Body of pancreas (tissue), 4 donors: Measurements from ENCODE around the gene MACO1. TPM values are rescaled to one million over a fixed set of nuclear protein-coding genes. Genes with fewer than 3 reads are reported as not detected.

Source experiments
- ATAC-seq: fragments of 150-250 bp; one replicate; pipeline ENCODE4 v1.9.1; 2016
- DNase-seq, 4 donors: peaks; one replicate each; pipeline ENCODE4 v3.0.0-alpha.2; 2019
- H3K27ac ChIP-seq, 4 donors: fragments of 200-600 bp; sonication (generic); 1 replicate in 3 of 4; 2 replicates in 1 of 4; pipeline versions ENCODE4 v1.5.1 to v1.6.1; 2016 to 2019; ENCODE audit warnings: mild to moderate bottlenecking in 1 of 4, mixed read lengths in 1 of 4, moderate library complexity in 1 of 4
- H3K27me3 ChIP-seq, 2 donors: fragments of 200-600 bp; sonication (generic); one replicate each; pipeline ENCODE4 v1.6.0; 2016; ENCODE audit warnings: mild to moderate bottlenecking in 1 of 2
- H3K36me3 ChIP-seq, 2 donors: fragments of 200-600 bp; sonication (generic); replicated peaks in 1 of 2; 2 replicates each; pipeline ENCODE4 v1.5.1; 2016; ENCODE audit warnings: low read depth in 2 of 2; ENCODE audit not compliant: insufficient read depth in 1 of 2
- H3K4me1 ChIP-seq: fragments of 200-600 bp; sonication (generic); one replicate; pipeline ENCODE4 v1.6.0; 2016
- H3K4me3 ChIP-seq, 2 donors: fragments of 200-600 bp; sonication (generic); 1 replicate in 1 of 2; 2 replicates in 1 of 2; pipeline ENCODE4 v1.5.1; 2016 to 2019
- H3K9me3 ChIP-seq, 3 donors: fragments of 200-600 bp; sonication (generic); 1 replicate in 2 of 3; 2 replicates in 1 of 3; pipeline ENCODE4 v1.5.1; 2016
- POLR2A ChIP-seq, 3 donors: fragments of 450-650 bp; IDR thresholded peaks; one replicate each; pipeline ENCODE4 v1.6.1; 2016; ENCODE audit warnings: antibody characterized with exemption in 3 of 3, mild to moderate bottlenecking in 2 of 3
- WGBS, 2 donors: methylation state at CpG; one replicate each; pipeline ENCODE4 v1.1.5; 2017; 5-methylcytosine and 5-hydroxymethylcytosine counted together
- intact Hi-C: fragments of 100-400 bp; cut with DNase I; formaldehyde crosslinking; loops from one replicate; pipeline ENCODE4 v1.15.1; 2023
- total RNA-seq, 2 donors: library from RNA; depleted of rRNA; stranded (reverse); fragments of >200 nt; gene quantifications; one replicate each; pipeline ENCODE4 v1.1.0, GENCODE V29; 2016
- TF ChIP-seq, protein P1 (sequence below), 7 experiments: fragments of 450-650 bp in 4 of 7; fragments of 200-600 bp in 3 of 7; sonication (generic) in 3 of 7; IDR thresholded peaks; one replicate each; pipeline ENCODE4 v1.5.1; 2016 to 2019; ENCODE audit warnings: antibody characterized with exemption in 7 of 7

Gene MACO1
- total RNA-seq, 2 donors from 2014 or later = 21.3 to 23.4 TPM

DNA sequence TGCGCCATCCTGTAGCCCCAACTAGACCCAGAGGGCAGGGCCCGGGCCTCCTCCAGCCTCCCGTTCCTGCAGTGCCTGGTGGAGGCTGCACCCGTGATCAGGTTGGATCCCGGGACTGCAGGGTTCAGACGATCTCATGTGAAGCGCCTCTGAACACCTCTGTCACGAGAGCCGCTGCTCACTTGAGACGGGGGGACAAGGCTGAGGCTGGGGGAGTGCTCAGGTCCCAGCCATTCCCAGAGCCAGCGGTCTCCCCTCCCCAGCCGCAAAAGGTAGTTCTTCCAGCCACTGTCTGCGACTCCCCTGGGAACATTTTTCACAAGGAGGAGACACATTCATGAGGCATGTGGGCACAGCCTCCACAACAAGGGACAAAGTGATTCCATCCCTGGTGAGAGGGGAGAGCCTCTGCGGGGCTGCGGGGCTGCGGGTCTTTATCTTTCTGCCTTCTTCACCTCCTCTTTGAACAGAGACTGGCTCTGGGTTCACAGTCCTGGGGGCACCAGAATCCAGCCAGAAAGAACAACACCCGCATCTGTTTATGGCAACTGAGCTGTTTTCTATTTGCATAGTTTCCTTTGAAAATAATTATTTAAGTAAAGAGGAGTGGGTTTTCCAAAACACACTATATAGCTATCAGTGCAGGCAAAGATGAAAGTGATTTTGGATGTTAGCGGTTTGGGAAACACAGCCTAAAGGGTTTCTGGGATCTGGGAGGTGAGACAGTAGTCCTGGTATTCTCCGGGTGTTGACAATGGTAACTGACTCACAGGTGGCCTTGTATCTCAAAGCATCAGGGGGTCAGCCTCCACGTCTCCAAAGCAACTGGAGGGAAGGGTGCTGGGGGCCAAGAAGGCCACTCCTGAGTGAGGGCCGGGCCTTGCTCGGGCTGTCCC lies 99.7 kb downstream of the MACO1 start:
- Histone ChIP-seq H3K36me3 (no peaks in the 10 kb centered on the region), H3K9me3 (no peaks in the 10 kb centered on the region), H3K4me1 (no peaks in the 10 kb centered on the region), H3K27ac (no peak overlapping the region), H3K27me3 (no peaks in the 10 kb centered on the region), H3K4me3 (no peak overlapping the region)
- intact Hi-C loops = no loop called here
- DNase-seq (no peak), ATAC-seq (no peak)
- TF ChIP-seq POLR2A (IDR thresholded peaks at IDR 0.05) = no peak
- TF ChIP-seq, protein P1, sequence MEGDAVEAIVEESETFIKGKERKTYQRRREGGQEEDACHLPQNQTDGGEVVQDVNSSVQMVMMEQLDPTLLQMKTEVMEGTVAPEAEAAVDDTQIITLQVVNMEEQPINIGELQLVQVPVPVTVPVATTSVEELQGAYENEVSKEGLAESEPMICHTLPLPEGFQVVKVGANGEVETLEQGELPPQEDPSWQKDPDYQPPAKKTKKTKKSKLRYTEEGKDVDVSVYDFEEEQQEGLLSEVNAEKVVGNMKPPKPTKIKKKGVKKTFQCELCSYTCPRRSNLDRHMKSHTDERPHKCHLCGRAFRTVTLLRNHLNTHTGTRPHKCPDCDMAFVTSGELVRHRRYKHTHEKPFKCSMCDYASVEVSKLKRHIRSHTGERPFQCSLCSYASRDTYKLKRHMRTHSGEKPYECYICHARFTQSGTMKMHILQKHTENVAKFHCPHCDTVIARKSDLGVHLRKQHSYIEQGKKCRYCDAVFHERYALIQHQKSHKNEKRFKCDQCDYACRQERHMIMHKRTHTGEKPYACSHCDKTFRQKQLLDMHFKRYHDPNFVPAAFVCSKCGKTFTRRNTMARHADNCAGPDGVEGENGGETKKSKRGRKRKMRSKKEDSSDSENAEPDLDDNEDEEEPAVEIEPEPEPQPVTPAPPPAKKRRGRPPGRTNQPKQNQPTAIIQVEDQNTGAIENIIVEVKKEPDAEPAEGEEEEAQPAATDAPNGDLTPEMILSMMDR (IDR thresholded peaks at IDR 0.05) = no peak
- WGBS, 2 donors = 86 to 91% methylated on average over 9 to 22 of the region's 22 CpGs

- Histone ChIP-seq H3K9me3 (no peaks in the 10 kb centered on the region), H3K27me3 (no peaks in the 10 kb centered on the region), H3K36me3 (no peaks in the 10 kb centered on the region), H3K4me3 (no peak overlapping the region), H3K4me1 (no peaks in the 10 kb centered on the region), H3K27ac (no peak overlapping the region)
- TF ChIP-seq, protein P1 (IDR thresholded peaks at IDR 0.05) = no peak
- TF ChIP-seq POLR2A (IDR thresholded peaks at IDR 0.05) = no peak
- intact Hi-C loops = no loop called here
- DNase-seq (no peak), ATAC-seq (no peak)
- 69 to 74% methylated on average over 11 of the region's 11 CpGs for WGBS, 2 donors
These were observed 100.4 kb downstream of the MACO1 start for GRCh38 chr1:25531082-25531461.

DNA sequence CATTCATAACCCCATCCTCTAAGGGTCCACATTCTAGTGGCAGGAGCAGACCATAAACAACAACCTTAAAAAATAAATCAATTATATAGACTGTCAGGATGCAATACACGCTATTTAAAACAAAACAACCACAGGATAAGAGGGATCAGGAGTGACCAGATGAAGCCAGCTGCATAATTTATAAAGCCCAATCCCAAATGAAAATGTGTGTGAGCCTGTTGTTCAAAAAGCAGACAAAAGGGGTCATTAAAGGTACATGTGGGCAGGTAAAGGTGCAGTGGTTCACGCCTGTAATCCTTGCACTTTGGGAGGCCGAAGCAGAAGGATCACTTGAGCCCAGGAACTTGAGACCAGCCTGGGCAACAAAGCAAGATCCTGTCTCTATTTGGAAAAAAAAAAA lies 102.3 kb downstream of the MACO1 start:
- WGBS, 2 donors = 87 to 92% methylated on average over 3 of the region's 3 CpGs

GRCh38 chr1:25533775-25534409 lies 103.2 kb downstream of the MACO1 start:
- Histone ChIP-seq H3K9me3 (no peaks in the 10 kb centered on the region), H3K36me3 (no peaks in the 10 kb centered on the region), H3K27ac (no peak overlapping the region), H3K4me3 (no peak overlapping the region), H3K27me3 (no peaks in the 10 kb centered on the region), H3K4me1 (no peaks in the 10 kb centered on the region)
- TF ChIP-seq POLR2A (IDR thresholded peaks at IDR 0.05) = no peak
- TF ChIP-seq, protein P1 (IDR thresholded peaks at IDR 0.05) = no peak
- ATAC-seq (no peak), DNase-seq (no peak)
- intact Hi-C loops = no loop called here
- 65 to 82% methylated on average over 4 to 9 of the region's 9 CpGs for WGBS, 2 donors

More for the DNA sequence above, 102.3 kb downstream of the MACO1 start:
- no peaks in the 10 kb centered on the region for H3K36me3 ChIP-seq
- H3K27ac ChIP-seq = no peak overlapping the region
- no peaks in the 10 kb centered on the region for H3K27me3 ChIP-seq
- no peak for DNase-seq
- intact Hi-C loops = no loop called here
- no peaks in the 10 kb centered on the region for H3K9me3 ChIP-seq
- H3K4me3 ChIP-seq = no peak overlapping the region
- TF ChIP-seq, protein P1 (IDR thresholded peaks at IDR 0.05) = no peak
- no peak for TF ChIP-seq POLR2A (IDR thresholded peaks at IDR 0.05)
- H3K4me1 ChIP-seq = no peaks in the 10 kb centered on the region
- no peak for ATAC-seq
